ENCODE measurements around the gene PRM3. TPM values are rescaled to one million over a fixed set of nuclear protein-coding genes. Genes with fewer than 3 reads are reported as not detected.
A peak's percentile ranks its signal among the peaks of the same experiment; 100 is the strongest.

Gene PRM3
- total RNA-seq, 1 donor: not detected

- Histone ChIP-seq H4K20me1 (ENCODE audit: insufficient read depth, low read length) (no peaks in the 10 kb centered on the region), H3K4me3 (ENCODE audit: insufficient read depth, low read length) (no peak overlapping the region), H3K9me3 (ENCODE audit: low read depth, low read length) (no peaks in the 10 kb centered on the region), H3K4me1 (ENCODE audit: insufficient read depth, low read length) (no peaks in the 10 kb centered on the region), H3K36me3 (ENCODE audit: insufficient read depth, low read length) (no peaks in the 10 kb centered on the region), H3K4me2 (ENCODE audit: insufficient read depth, low read length) (no peak overlapping the region), H3K27me3 (ENCODE audit: insufficient read depth, low read length) (no peaks in the 10 kb centered on the region), H3K79me2 (ENCODE audit: insufficient read depth, low read length) (no peaks in the 10 kb centered on the region), H2AFZ (ENCODE audit: low read length) (no peak overlapping the region), H3K27ac (ENCODE audit: low read depth, low read length) (no peak overlapping the region)
- no peak for TF ChIP-seq CTCF (IDR thresholded peaks at IDR 0.05; ENCODE audit: extremely low read depth, low read depth, low read length)
- DNase-seq (ENCODE audit: insufficient read length, low spot score, missing footprints): no peak
Observed at GRCh38 chr16:11278681-11279628, 5.5 kb upstream of the PRM3 start.

- Histone ChIP-seq H3K4me3 (ENCODE audit: insufficient read depth, low read length) (no peak overlapping the region), H2AFZ (ENCODE audit: low read length) (no peak overlapping the region), H3K27me3 (ENCODE audit: insufficient read depth, low read length) (no peaks in the 10 kb centered on the region), H3K4me2 (ENCODE audit: insufficient read depth, low read length) (no peak overlapping the region), H3K4me1 (ENCODE audit: insufficient read depth, low read length) (no peaks in the 10 kb centered on the region), H4K20me1 (ENCODE audit: insufficient read depth, low read length) (no peaks in the 10 kb centered on the region), H3K79me2 (ENCODE audit: insufficient read depth, low read length) (no peaks in the 10 kb centered on the region), H3K9me3 (ENCODE audit: low read depth, low read length) (no peaks in the 10 kb centered on the region), H3K36me3 (ENCODE audit: insufficient read depth, low read length) (no peaks in the 10 kb centered on the region), H3K27ac (ENCODE audit: low read depth, low read length) (no peak overlapping the region)
- no peak for TF ChIP-seq CTCF (IDR thresholded peaks at IDR 0.05; ENCODE audit: extremely low read depth, low read depth, low read length)
- peak; percentile 14 for DNase-seq (ENCODE audit: insufficient read length, low spot score, missing footprints)
Observed at GRCh38 chr16:11277607-11278337, 4.3 kb upstream of the PRM3 start.

- no peak overlapping the region for H2AFZ ChIP-seq (ENCODE audit: low read length)
- no peaks in the 10 kb centered on the region for H3K4me1 ChIP-seq (ENCODE audit: insufficient read depth, low read length)
- DNase-seq (ENCODE audit: insufficient read length, low spot score, missing footprints): peak; percentile 26
- no peak overlapping the region for H3K27ac ChIP-seq (ENCODE audit: low read depth, low read length)
- no peaks in the 10 kb centered on the region for H3K36me3 ChIP-seq (ENCODE audit: insufficient read depth, low read length)
- H4K20me1 ChIP-seq (ENCODE audit: insufficient read depth, low read length): no peaks in the 10 kb centered on the region
- no peaks in the 10 kb centered on the region for H3K27me3 ChIP-seq (ENCODE audit: insufficient read depth, low read length)
- H3K4me3 ChIP-seq (ENCODE audit: insufficient read depth, low read length): no peak overlapping the region
- H3K9me3 ChIP-seq (ENCODE audit: low read depth, low read length): no peaks in the 10 kb centered on the region
- TF ChIP-seq CTCF (IDR thresholded peaks at IDR 0.05; ENCODE audit: extremely low read depth, low read depth, low read length): no peak
- H3K79me2 ChIP-seq (ENCODE audit: insufficient read depth, low read length): no peaks in the 10 kb centered on the region
- no peak overlapping the region for H3K4me2 ChIP-seq (ENCODE audit: insufficient read depth, low read length)
Observed at GRCh38 chr16:11276896-11277593, 3.6 kb upstream of the PRM3 start.
